Stimulated activated CD4-positive, alpha-beta T cell treated with anti-CD3 and anti-CD28 coated beads, TNF-alpha, amount 100 ng/mL, for 24 hours (primary cell): Measurements from ENCODE around the gene AIPL1.

Source experiments
- DNase-seq, 3 experiments: peaks; one replicate each; pipeline ENCODE4 v3.0.0-alpha.2; 2020; ENCODE audit warnings: low read depth in 3 of 3

The AIPL1 gene

GRCh38 chr17:6465206-6466003 is 30.5 kb upstream of the AIPL1 start:
- DNase-seq = no peak

GRCh38 chr17:6464446-6465041 is 29.6 kb upstream of the AIPL1 start:
- no peak for DNase-seq

- DNase-seq = no peak
Measured at GRCh38 chr17:6463616-6464445, 28.9 kb upstream of the AIPL1 start.

- no peak for DNase-seq
Measured at GRCh38 chr17:6462692-6463091, 27.8 kb upstream of the AIPL1 start.

- peak in 1 of 3 experiments; percentile 41 for DNase-seq
Measured at GRCh38 chr17:6461792-6462524, 27.0 kb upstream of the AIPL1 start.

- DNase-seq = no peak
Measured at GRCh38 chr17:6461246-6461645, 26.3 kb upstream of the AIPL1 start.

- no peak for DNase-seq
Measured at GRCh38 chr17:6460531-6461161, 25.7 kb upstream of the AIPL1 start.

- no peak for DNase-seq
Measured at GRCh38 chr17:6458460-6458950, 23.6 kb upstream of the AIPL1 start.

- no peak for DNase-seq
Measured at GRCh38 chr17:6457688-6458459, 23.0 kb upstream of the AIPL1 start.

- no peak for DNase-seq
Measured at GRCh38 chr17:6456914-6457687, 22.2 kb upstream of the AIPL1 start.

- DNase-seq = no peak
Measured at GRCh38 chr17:6456321-6456720, 21.4 kb upstream of the AIPL1 start.

GRCh38 chr17:6455321-6455705 is 20.4 kb upstream of the AIPL1 start:
- DNase-seq = peak in 2 of 3 experiments; percentile 11 to 39

GRCh38 chr17:6454495-6455320 is 19.8 kb upstream of the AIPL1 start:
- DNase-seq = no peak

GRCh38 chr17:6453279-6454024 is 18.5 kb upstream of the AIPL1 start:
- DNase-seq = no peak

- no peak for DNase-seq
Measured at GRCh38 chr17:6452471-6453266, 17.7 kb upstream of the AIPL1 start.

- no peak for DNase-seq
Measured at GRCh38 chr17:6450926-6451832, 16.3 kb upstream of the AIPL1 start.
